ENCODE results near the gene ANTXR1.

- TF ChIP-seq CTCF (IDR thresholded peaks at IDR 0.05; ENCODE audit: poor library complexity) (no peak), EZH2 (IDR thresholded peaks at IDR 0.05; ENCODE audit: borderline replicate concordance) (no peak)
Observed at GRCh38 chr2:69090820-69091219, 77.8 kb downstream of the ANTXR1 start.

Data from hepatocyte (in vitro differentiated cells).